ENCODE results near the gene IQCN.

DNA sequence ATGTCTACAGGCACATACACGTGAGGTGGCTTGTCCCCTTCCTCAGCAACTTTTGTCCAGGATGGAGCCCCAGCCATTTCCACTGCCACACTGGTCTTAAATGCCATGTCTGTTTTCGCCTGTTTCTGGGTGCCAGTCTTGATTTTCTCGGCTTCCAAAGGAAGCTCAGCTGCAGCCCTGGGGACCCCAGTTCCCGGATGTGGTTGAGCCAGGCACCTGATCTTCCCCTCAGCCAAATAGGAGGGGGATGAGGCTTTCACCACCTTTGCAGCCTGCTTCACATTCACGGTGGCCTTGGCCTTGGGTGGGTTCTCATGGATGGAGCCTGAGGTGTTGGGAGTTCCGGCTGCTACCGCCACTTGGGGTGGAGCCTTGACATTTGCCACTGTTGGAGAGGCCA, 8.7 kb downstream of the IQCN start:
- TF ChIP-seq, protein P1, sequence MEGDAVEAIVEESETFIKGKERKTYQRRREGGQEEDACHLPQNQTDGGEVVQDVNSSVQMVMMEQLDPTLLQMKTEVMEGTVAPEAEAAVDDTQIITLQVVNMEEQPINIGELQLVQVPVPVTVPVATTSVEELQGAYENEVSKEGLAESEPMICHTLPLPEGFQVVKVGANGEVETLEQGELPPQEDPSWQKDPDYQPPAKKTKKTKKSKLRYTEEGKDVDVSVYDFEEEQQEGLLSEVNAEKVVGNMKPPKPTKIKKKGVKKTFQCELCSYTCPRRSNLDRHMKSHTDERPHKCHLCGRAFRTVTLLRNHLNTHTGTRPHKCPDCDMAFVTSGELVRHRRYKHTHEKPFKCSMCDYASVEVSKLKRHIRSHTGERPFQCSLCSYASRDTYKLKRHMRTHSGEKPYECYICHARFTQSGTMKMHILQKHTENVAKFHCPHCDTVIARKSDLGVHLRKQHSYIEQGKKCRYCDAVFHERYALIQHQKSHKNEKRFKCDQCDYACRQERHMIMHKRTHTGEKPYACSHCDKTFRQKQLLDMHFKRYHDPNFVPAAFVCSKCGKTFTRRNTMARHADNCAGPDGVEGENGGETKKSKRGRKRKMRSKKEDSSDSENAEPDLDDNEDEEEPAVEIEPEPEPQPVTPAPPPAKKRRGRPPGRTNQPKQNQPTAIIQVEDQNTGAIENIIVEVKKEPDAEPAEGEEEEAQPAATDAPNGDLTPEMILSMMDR (IDR thresholded peaks at IDR 0.05): no peak
- TF ChIP-seq ZFX (IDR thresholded peaks at IDR 0.05; ENCODE audit: borderline replicate concordance): no peak

All from 22Rv1 (cell line).